Gastrocnemius medialis (tissue), 4 donors: ENCODE data around the gene SAMD4A.

Experiments
- CTCF ChIP-seq, 5 experiments: fragments of 450-650 bp in 3 of 5; fragments of 200-600 bp in 2 of 5; sonication (generic) in 2 of 5; IDR thresholded peaks in 4 of 5; conservative IDR thresholded peaks in 1 of 5; 1 replicate in 4 of 5; 2 replicates in 1 of 5; pipeline ENCODE4 v1.5.1; 2016 to 2019; ENCODE audit warnings: antibody characterized with exemption in 5 of 5, mild to moderate bottlenecking in 3 of 5, moderate library complexity in 3 of 5
- POLR2A ChIP-seq, 2 donors: fragments of 450-650 bp; IDR thresholded peaks; one replicate each; pipeline ENCODE4 v1.6.1; 2017; ENCODE audit warnings: antibody characterized with exemption in 2 of 2, mild to moderate bottlenecking in 2 of 2, moderate library complexity in 2 of 2

DNA sequence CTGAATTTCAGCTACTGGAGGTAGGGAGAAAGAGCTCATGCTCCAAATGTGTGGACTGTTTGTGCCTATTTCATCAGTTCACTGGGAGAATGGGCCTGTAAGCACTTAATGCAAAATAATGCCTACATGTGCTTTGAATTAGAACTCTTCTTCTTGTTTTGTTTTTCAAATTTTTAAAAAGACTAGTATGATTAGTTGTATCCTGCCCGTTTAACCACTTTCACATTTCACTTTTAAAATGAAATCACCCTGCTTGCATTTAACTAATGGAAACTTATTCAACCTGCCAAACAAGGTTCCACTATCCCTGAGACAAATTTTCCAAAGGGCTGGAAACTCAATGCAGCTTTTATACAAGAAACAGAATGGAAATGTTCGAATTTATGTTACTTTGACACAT lies 79.7 kb downstream of the SAMD4A start:
- no peak for TF ChIP-seq CTCF (IDR thresholded peaks at IDR 0.05 in 4 of 5, conservative IDR thresholded peaks at IDR 0.05 in 1 of 5)
- no peak for TF ChIP-seq POLR2A (IDR thresholded peaks at IDR 0.05)
